GM21515 (cell line): ENCODE measurements around the gene CIB4.

Source experiments
- ATAC-seq: cut with Tn5 transposase; IDR thresholded peaks from one replicate; pipeline ENCODE4 v1.9.1; 2021; ENCODE audit not compliant: unreplicated experiment

CIB4 gene

DNA sequence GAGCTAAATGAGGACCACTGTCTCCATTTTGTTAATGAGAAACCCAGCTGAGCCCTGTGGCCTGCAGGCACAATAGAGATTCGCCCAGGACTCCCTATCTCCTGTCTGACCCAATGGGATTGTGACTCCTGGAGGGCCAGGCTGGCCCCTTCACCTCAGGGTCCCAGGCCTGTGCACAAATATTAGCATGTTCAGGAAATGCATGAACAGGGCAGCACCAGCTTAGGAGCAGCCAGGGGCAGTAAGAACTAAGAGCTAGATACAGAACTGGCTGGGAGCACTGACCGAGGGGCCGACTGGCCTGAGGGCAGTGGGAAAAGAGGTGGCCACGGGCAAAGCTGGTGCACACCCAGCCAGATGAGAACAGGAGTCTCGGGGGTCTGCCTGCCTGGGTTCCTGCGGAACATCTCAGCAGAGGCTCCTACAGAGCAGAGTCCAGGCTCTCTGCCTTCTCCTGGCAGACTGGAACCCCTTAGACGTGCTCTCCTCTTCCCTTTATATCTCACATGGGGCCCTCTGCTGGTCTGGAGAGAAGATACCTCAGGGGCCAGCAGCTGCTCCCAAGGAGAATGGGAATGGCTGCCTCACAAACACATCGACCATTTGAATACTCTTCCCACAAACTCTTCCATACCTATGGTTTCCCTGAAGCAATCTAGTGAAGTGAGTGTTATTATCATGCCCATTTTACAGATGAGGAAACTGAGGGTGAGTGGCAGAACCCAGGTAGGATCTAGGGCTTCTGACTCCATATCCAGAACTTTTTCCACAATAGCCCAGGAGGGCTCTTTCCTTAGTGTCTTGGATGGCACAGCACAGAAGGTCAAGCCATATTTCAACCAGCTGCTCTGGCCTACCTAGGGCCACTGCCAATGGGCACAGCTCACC lies 85.7 kb downstream of the CIB4 start:
- no peak for ATAC-seq

DNA sequence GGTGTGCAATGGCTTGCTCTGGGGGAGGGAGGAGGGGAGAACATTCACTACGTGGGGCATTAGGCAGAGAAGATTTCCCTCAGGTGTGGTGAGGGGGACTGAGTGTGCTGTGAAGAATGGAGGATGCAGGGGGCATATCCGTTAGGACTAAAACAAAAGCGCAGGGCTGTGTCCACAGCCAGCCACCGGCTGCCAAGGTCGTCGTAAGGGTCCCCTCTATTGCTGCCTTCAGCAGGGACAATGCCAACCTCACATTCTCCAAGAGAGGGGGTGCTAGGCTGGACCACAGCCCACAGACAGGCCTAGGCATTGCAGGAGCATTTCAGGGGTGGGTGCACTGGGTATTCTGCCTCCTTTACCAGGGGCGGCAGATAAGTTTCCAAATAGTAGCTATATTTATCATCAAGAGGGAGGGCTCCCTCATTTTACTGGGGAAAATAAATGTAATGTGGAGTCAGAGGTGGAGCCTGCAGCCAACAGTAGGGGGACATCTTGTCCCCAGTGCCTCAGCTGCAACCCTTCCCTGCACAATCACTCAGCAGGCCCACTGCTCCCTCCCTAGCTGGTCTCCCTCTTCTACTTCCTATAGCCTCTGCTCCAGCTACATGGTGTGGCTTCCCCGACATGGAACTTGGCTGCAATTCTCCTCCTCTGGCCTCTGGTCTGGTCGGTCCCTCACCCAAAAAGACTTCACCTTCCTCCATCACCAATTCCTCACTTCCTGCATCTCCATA lies 88.4 kb downstream of the CIB4 start:
- ATAC-seq: no peak

DNA sequence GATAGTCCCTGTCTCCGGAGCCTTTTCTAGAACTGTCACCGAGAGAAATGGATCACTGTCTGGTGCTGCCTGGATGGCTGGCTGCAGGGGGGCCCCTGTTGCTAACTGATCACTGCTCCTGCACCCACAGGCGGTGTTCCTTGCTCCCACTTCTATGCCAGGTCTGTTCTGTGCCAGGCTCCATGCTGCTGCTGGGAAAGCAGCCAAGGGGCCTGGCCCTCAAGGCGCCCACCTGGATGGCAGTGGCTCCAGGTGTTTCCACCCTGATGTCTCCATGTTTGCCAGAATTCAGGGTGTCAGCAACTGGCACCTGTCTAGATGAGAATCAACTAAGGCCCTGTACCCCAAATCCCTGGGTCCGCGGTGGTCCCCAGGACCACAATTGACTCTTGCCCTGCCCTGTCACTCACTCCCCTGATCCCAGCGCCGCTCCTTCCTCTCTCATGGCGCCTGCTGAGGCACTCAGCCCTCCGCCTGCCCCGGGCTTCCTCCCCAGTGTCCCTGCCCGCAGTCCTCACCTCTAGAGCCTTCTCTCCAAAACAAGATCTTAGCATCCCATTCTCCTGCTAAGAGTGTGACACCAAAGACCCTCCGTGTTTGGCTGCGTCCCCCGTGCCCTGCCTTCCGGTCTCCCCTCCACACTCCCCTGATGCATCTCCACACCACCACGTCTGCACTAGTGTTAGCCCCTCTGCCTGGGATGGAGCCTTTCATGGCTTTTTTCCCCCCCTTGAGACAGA lies 90.7 kb downstream of the CIB4 start:
- ATAC-seq: no peak

DNA sequence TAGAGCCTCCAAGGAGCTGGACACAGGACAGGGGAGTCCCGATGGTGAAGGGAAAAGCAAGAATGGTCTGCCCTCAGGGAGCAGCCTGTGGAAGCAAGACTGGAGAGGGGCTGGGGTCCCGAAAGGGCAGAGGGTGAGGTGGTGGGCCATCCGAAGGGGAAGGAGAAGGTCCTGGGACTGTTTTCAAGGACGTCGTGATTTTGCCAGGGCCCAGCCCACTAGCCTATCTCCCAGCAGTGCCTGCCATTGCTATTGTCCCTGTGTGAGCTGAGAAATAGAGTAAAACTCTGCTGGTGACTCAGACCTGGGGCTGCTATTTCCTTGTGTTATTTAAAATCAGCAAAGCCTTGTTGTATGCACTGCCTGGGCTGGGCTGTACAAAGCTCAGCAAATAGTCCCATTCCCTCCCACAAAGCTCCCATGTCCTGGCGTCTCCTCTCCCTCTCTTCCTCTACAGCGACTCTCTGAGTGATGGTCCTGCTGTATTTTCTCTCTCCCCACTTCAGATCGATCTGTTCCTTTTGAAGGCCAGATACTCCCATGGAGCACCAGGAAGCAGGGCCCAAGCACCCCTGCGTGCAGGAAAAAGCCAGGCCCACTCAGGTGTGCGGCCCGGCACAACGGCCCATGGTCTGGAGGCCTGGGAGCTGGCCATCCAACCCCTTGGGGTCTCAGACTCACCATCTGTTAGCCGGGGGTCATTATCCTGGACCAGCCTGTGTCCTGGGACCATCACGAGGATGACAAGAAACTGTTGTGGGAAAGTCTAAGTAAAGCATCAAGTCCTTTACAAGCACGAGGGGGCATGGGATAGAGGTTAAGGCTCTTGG lies 98.3 kb downstream of the CIB4 start:
- no peak for ATAC-seq

DNA sequence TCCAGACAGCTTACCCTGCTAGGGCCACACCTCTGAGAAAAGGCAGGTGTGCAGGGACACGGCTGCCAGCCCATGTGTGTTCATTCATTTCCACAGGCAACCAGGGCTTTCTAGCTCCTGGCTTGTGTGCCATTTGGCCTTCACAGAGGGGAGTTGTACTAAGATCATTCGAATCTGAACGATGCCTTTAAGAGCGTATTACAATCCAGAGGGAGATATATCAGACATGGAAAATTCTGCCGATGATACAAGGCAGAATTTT lies 99.0 kb downstream of the CIB4 start:
- no peak for ATAC-seq

DNA sequence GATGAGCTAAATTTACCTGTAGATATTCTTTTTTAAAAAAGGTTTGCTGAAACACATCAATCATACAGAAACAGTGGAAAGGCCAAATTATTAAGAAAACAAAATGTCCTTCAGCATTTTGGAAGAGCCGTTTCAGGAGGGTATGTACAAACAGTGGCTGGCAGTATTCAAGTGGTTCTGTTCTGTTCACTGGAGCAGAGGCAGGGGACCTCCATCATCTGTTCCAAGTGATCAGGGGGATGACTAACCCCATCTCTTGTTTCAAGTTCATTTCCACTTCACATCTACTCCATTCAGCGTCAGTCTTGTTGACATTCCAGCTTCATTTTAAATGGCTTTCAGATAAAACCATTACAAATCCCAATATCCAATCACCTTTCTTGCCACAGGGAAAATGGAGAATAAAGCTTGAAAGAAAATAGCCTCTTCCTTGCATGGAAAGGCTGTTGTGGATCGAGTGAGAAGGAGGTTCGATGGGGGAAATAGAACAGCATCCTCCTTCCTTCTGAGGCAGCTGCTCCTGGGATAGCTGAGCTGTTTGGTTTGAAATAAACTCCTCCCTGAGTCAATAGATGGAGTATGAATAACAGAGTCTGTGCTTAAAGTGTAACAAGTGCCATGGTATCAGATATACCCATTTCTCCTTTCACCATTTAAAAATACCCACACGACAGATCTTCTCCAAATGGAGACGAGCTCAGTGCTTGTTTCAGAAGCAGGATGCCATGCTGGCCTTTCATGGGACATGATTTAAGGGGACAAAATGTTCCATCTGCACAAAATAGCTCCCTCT lies 99.6 kb downstream of the CIB4 start:
- no peak for ATAC-seq

DNA sequence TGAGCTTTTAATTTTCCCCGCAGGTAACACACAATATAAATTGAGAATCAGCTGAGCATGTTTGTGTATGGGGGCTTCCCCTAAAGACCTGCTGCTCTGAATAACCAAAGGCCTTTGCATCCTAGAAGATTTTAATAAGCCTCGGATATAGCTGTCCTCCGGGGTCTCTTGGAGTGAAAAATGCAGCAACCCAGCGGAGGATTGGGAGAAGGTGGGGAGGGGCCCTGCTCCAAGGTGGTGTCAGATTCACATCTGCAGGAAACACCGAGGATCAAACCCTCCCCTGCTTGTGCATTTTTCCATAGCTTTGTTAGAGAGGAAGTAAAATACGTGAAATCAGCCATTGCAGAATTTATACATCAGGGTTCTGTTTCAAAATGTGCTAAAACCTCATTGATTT lies 100.2 kb downstream of the CIB4 start:
- ATAC-seq: no peak

DNA sequence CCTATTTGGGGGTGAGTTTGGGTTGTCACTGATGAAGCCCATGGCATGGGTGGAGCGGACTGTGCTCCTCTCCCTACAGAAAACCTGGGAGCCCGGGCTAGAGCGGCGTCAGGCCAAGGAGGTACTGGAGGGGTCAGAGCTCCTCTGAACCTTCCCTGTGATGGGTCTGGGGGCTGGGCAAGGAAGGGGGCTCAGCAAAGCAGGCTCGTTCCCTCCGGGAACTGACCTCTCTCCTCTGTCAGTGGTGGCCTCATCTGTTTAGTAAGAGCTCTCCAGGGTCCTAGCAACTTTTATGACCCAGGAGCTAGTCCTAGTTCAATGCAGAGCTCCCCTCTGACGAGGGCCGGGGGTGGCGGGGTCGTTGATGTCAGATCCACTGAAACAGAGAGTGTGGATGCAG lies 100.9 kb downstream of the CIB4 start:
- ATAC-seq: no peak

DNA sequence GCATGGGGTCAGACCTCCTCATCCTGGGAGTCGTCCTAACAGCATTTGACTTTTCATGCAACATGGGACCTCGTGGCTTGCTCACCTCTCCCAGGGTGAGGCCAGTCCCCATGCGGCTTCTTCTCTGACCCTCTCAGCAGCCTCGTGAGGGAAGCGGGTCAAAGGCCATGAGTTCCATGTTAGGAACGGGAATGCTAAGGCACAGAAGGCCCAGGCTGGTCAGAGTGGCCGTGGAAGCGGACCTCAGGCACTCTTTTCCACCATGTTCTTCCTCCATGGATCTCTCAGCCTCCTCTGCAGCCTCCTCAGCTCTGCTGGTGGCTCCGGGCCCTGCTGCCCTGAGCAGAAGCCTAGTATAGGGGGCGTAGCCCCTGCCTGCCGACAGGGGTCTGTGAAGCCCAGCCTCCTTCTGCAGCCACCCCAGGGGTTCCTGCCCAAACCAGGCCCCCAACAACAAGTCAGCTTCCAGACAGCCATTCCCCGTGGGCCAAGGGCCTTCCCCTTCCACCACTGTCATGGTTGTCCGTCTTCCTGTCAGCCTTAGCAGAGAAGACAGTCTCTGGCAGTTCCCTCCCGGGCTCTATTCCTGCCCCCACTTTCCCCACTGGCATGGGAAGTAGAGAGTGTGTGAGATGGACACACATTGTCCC lies 103.2 kb downstream of the CIB4 start:
- ATAC-seq: no peak

DNA sequence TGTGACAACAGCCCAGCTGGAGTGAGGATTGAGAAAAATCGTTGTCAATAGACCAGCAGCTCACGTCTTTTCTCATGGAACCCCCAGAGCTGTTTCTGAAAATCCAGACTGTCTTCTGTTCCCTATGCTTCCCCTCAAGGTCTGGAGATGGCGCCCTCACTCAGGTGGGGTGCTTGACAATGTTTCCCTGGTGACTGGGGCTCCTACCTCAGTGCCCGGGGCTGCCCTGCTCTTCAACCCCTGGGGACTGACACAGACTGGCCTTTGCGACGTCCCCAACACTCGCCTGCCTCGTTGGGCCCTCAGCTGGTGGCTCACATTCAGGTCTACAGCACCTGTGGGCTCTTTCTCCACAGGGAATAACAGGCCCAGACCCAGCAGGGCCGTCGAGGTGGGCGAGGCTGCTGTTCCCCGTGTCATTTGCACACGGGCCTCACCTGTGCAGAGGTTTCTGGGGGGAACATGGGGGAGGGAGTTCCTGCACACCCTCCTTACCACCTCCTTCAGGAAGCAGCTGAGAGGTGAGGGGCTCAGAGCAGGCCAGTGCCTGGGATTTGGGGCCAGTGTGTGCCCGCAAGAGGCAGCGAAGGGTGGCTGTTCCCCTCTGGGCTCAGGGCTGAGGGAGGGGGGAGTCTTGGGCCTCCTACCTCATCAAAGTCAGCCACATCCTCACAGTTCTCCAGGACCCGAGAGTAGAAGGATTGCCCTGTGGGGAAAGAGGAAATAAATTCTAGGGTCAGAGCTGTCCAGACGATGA lies 103.9 kb downstream of the CIB4 start:
- ATAC-seq: no peak

DNA sequence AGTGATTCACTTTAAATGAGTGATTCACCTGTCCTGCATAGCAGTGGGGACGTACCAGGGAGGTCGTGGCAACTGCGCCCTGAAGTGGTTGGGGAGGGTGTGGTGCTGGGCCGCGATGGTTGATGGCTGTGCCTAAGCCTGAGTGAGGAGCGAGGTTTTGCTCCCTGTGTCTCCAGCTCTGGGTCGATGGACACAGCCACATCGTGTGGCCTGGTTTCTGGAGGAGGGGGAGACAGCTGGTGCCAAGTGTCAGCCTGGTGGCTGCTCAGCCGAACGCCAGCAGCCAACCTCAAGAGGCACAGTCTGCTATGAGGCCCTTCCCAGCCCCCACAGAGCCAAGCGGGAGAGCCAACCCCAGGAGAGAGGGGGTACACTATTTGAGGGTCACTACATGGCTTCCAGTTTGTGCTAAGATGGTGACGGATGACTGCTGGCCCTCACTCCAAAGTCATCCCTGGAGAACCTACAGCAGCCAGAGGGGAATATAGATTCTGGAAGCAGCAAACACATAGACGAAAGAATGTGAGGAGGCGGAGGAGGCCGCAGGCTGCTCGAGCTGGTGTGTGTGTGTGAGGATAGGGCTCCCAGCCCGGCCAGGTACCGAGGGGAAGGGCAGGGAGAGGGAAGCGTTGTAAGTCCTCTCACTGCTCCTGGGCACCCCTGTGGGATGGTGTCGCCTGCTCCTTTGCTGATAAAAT lies 104.6 kb downstream of the CIB4 start:
- ATAC-seq: no peak

DNA sequence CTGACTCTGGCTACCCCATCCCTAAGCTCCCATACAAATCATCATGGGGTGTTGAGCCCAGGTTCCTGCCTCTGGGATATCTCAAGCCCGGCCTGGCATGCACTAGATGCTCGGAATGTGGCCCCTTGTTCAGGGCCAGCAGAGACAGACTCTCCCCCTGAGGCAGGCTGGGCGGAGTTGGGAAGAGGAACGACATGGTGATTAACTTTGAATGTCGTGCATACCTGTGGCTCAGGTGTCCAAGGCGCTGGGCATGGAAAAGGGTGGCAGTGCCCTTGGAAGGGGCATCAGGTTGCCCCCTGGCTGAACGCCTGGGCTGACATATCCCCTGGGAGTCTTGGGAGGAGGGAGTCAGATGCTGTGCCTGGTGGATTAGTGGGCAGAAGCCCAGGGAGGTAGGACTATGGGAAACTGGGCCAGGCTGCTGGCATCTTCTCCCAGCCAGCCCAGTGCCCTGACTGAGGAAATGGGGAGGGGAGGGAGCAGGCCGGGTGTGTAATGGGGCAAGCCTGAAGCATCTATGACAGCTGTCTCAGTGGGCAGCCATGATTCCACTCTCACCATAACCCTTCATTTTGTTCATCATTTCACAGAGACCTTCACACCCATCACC lies 105.4 kb downstream of the CIB4 start:
- no peak for ATAC-seq

DNA sequence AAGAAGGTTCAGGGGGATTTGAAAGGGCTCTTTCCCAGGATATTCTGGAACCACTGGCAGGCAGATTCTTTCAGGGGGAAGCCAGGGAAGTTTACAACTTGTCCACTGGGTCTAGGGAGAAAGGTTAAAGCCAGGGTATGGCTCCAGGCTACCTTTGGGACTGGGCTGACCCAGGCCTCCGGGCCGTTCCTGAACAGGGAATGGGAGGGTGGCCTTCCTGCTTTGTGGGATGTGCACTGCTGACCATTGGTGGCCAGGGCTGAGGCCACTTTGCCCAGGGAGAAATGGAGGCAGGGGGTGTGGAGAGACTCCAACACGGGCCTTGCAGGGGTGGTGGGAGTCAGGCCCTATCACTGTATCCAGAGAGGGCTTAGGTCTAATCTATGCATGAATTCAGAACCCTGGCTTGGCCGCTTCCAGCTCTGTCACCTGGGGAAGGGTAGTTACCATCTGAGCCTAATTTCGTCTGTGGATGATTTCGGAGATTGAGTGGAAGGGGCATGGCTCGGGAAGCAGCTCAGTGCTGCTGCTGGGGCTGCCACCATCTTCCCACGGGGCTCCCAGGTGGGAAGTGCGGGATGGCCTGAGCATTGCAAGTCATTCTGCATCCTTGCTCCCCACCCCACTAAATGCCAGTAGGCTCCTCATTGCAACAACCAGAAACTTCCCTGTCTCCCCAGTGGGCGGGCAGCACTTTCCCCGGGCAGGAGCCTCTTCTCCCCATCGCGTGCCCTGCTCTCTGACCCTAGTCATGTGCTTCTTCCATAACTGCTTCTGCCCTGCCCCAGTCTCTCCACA lies 106.1 kb downstream of the CIB4 start:
- no peak for ATAC-seq

DNA sequence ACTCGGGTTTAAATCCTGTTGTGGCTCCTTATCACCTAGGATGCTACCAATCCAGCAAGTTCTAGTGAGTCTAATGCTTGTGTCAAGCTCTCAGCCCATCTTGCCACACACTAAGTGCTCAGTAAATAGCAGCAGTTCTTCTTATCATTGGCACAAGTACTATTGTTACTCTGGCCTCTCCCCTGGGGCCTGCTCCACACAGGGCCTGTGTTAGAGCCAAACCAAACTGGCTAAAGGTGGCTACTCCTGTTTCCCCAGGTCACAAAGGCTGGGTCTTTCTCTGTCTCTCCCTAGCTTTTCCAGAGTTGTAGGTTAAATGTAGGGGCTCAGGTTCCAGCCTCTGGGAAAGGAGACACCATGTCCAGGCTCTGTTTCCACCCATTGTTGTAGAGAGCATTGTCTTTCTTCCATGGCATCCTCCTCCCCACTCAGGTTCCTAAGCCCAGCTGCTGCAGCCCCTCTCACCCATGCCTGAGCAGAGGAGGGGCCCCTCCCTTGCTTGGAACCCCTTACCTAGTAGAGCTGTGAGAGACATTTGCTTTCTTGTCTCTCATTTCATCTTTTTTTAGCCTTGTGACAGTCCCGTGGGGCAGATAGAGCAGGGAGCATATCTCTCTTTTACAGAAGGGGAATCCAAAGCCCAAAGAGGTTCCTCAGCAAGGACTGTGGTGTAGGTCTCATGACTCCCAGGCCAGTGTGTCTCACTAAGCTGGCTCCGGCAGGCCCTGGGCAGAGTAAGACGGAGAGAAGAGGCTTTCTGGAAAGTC lies 106.9 kb downstream of the CIB4 start:
- no peak for ATAC-seq

DNA sequence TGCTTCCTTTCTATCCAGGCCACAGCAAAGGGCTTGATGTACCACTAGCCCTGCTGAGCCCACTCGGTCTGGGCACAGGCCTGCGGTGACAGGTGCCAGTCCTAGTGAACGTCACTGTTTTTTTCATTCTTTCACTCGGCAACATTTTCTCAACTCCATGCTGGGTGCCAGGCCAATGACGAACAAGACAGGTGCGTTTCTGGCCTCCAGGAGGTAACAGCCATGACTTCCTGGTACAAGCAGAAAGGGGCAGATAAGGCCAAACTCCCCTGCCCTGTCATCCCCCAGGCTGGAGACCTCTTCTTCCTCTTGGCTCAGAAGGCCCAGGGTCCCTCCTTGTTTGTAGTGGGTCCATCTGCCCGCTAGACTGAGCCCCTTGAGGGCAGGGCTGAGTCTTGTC lies 107.5 kb downstream of the CIB4 start:
- ATAC-seq: no peak
